Loucy (cell line): ENCODE data around the gene TPBG.

Source experiments
- CTCF ChIP-seq: fragments of 200-600 bp; sonication (generic); conservative IDR thresholded peaks from 2 replicates; pipeline ENCODE4 v1.5.1; 2014; ENCODE audit warnings: mild to moderate bottlenecking, antibody characterized with exemption, low read length
- EZH2phosphoT487 ChIP-seq: fragments of 200-600 bp; IDR thresholded peaks from 2 replicates; pipeline ENCODE4 v1.6.1; 2018; ENCODE audit warnings: antibody characterized with exemption, mild to moderate bottlenecking, moderate library complexity, borderline replicate concordance

DNA sequence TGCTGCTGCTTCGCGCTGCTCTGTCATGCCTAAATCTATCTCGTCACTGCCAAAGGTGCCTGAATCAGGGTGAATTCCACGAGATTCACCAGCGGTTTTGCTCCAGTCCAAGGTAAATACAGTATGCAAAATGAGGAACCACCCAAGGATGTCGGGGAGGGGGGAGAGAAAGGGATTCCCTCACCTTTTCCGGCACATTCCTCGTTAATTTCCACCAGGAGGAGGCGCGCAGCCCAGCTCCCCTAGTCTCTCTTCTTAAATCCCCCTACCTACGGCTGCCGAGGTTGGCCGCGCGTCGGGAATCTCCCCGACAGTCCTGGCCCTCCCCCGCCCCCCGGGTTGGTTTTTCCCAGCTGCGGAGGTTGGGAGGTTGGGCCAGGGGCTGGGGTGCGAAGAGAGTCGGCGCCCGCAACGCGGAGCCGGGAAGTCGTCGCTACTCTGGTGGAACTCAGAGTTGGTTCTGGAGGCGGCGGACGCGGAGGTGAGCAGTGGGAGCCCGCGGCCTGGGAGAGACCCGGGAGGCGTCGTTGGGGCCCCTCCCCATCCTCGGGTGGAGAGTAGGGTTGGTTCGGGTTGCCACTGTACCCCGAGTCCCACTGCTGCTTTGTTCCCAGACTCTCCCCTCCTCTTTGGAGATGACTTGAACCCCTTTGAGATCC is at the start of gene TPBG:
- TF ChIP-seq CTCF (no peak), EZH2phosphoT487 (no peak)
